Measurements from ENCODE around the gene GRIK4.

- TF ChIP-seq CTCF (IDR thresholded peaks at IDR 0.05) (no peak), EZH2 (IDR thresholded peaks at IDR 0.05; ENCODE audit: borderline replicate concordance, insufficient read depth, low read depth, low read length, poor library complexity, severe bottlenecking) (no peak)
Observed at GRCh38 chr11:120694726-120695125, 183.2 kb downstream of the GRIK4 start.
